H1 (cell line): Measurements from ENCODE around the gene ATP5F1E. TPM values are rescaled to one million over a fixed set of nuclear protein-coding genes. Genes with fewer than 3 reads are reported as not detected.

Experiments used
- ASH2L ChIP-seq: fragments of 200-600, 300-600 bp; sonication (generic); IDR thresholded peaks from one replicate; pipeline ENCODE4 v1.7.1; 2017; ENCODE audit warnings: low read length
- polyA plus RNA-seq, 7 experiments: library from polyadenylated mRNA; depleted of rRNA in 3 of 7; stranded (reverse) in 5 of 7; unstranded in 2 of 7; fragments of >200 nt in 5 of 7; fragments of 200-250 nt in 2 of 7; gene quantifications; 1 replicate in 5 of 7; 2 replicates in 1 of 7; 4 replicates in 1 of 7; pipeline versions ENCODE4 v1.2.1 to v1.2.3, GENCODE V29; 2011 to 2013; ENCODE audit warnings: missing spikeins in 2 of 7, mixed read lengths in 2 of 7
- total RNA-seq: library from RNA; stranded (reverse); fragmentation: NEBNext Ultra II Directional; extraction: Animal tissue kit (Norgen Biotek cat#: 25700); gene quantifications from 2 replicates; pipeline ENCODE4 v1.2.1, GENCODE V29; 2021

ATP5F1E gene
- total and polyA plus RNA-seq, 2 of the 8 experiments (the other 6 are each of a cell fraction or from before 2014, with no cell fraction given) = 15.7 to 47.8 TPM

GRCh38 chr20:58985656-58986055 is 46.5 kb downstream of the ATP5F1E start (continued):
- TF ChIP-seq ASH2L = no peak
